ENCODE measurements around the gene PRKCI.

Gene PRKCI

DNA sequence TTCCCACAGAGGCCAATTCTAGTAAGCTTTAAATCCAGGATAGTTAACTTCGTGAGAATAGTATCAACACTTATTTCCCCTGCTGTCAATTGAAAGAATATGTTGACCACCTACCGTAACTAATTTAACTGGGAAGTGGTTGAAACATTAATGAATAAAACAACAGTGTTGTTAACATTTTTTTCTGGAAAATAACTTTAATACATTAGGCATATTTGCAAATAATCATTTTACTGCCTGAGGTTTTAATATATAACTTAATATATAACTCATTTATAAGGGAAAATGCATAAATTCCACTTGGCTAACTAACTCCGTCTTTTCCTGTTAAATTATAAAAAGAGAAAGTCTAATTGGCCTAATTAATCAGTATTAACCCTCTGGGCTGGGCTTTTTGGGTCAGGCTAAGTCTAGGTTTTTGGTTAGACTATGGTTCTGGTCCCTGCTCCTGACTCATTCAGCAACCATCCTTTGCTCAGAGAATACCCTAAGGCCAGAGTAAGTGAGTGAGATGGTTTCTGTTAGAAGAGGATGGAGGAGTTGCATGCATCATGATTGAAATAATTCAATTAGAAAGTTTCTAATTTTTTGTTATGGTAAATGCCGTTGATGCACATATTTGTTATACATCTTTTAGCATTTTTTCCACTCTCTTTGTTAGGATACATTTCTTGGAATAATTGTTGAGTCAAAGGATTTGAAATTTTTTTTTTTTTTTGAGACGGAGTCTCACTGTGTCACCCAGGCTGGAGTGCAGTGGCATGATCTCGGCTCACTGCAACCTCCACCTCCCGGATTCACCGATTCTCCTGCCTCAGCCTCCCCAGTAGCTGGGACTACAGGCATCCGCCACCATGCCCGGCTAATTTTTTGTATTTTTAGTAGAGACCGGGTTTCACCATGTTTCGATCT, 124.5 kb downstream of the PRKCI start:
- DNase-seq: no peak

GRCh38 chr3:170350515-170351413, 128.5 kb downstream of the PRKCI start:
- DNase-seq: no peak

DNA sequence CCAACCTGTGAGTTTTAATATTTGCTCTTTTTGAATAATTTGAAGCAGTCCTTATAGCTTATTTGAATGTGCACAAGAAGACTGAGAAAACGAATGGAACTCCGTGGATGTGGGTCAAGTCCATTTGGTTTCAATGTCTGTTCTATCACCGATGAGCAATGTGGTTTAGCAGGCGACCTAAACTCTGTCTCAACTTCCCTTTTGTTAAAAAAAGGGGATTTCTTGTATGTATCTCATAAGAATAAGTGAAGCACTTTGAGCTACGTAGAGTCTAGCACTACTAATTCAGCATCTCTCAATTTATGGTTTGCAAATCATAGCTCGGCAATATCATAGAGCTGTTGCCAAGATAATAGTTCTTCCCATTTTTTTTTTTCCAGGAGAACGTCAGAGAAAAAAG, 130.7 kb downstream of the PRKCI start:
- DNase-seq: no peak

- DNase-seq: no peak
Measured at GRCh38 chr3:170353485-170353884, 131.3 kb downstream of the PRKCI start.

DNA sequence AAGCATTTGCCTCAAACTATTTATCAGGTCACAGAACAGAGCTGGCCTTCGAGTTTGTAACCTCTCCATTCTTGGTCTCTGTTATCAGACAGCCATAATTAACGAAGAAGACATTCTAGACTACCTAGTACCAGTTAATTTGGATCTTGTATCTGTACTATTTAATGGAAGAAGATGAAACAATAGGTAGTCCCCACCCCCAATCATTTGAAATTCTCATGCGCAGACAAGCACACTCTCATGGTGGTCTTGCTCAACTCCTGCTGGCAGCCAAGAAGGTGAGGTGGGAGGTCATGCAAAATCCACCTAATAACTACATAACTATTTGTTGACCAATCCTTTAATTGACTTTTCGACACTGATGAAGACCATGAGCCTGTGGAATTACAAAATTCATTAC, 132.5 kb downstream of the PRKCI start:
- DNase-seq: no peak

Data from stimulated activated CD4-positive, alpha-beta T cell treated with anti-CD3 and anti-CD28 coated beads, Interleukin-1b, Interleukin-23, amount 100 ng/mL, for 48 hours (primary cell).